ENCODE results near the gene UCKL1. TPM values are rescaled to one million over a fixed set of nuclear protein-coding genes. Genes with fewer than 3 reads are reported as not detected.
A peak's percentile ranks its signal among the peaks of the same experiment; 100 is the strongest.
"Not testable (repeated sequence)": the region's sequence is repeated elsewhere in the genome, so short reads cannot be mapped to it uniquely, and the experiment has no call there.

The UCKL1 gene
- total RNA-seq, 1 experiment from 2014 or later, result 35.0 TPM

DNA sequence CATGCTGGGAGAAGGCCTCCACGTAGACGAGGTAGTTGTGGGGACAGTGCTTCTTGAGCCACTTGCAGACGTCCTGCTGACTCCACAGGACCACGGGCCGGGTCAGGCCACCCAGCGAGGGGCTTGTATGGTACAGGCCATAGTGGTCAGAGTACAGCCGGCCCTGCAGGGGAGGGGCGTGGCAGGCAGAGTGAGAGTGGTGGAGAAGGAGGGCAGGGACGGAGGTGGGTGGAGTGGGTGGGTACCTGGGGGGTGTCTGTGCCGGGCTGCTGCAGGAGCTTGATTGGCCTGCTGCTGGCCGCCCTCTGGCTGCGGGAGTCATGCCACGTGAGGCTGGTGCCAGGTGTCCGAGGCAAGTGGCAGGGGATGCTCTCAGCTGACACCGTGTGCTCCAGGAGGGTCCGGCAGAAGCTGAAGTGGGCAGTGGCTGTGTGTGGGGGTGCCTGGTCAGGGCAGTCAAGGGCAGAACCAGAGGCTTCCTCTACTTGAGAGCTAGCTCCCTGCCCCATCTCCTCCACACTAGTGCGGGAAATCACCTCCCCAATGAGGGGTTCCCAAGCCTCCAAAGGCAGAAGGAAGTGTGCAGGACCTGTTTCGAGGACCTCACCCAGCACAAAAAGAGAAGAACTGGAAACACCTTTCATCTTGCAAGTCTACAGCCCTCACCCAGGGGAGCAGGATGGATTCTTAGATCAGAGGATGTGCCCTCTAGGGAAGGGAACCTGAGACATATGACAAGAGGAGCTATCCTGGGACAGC, 20.9 kb upstream of the UCKL1 start:
- Histone ChIP-seq H3K4me1 (peaks cover 20% of the 10 kb centered on the region), H3K27me3 (peaks cover 2% of the 10 kb centered on the region; the same call in 1 of the 2 replicates), H3K36me3 (no peaks in the 10 kb centered on the region), H3K4me3 (no peak overlapping the region), H3K9me3 (replicated peaks) (no peaks in the 10 kb centered on the region), H3K27ac (no peak overlapping the region)
- DNase-seq, result peak in 1 of 2 experiments; percentile 6

- not testable (repeated sequence) for DNase-seq; H3K4me3 ChIP-seq; H3K27ac ChIP-seq; H3K9me3 ChIP-seq (replicated peaks); H3K36me3 ChIP-seq; H3K27me3 ChIP-seq
- peaks cover 17% of the 10 kb centered on the region for H3K4me1 ChIP-seq
These were observed 20.3 kb upstream of the UCKL1 start for GRCh38 chr20:63976511-63976910.

DNA sequence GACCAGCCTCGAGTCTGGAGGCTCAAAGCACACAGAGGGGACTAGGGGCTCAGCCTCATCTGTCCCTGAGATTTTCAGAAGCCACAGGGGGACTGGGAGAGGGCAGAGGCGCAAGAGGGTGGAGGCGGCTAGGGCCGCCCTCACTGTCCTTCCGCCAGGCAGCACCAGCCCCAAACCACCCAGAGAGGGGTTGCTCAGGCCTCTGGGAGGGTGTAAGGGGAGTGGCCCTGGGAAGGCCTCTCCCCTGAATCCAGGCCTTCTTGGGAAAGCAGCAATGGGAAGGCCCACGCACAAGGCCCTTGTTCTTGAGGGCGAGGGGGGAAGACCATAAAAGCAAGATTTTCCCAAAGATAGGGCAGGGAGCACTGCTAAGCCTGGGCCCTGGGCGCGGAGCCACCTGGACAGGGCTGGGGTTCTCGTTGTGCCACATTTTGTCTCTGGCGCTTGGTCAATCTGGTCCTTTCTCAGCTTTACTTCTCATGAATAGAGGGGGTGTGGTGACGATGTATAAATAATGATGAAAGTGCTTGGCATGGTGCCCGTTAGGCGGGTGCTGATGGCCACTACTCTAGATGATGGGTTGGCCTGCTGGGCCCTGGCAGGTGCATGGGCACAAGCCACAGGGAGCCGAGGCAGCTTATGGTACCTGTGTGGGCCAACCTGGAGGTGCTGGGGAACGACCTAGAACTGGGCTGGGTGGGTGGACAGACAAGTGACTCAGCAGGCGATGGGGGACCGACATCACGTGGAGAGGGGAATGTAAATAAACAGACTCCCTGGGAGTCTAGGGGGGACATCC, 18.4 kb upstream of the UCKL1 start:
- no peak overlapping the region for H3K4me3 ChIP-seq
- DNase-seq, result peak in 1 of 2 experiments; percentile 38
- H3K27ac ChIP-seq, result no peak overlapping the region

DNA sequence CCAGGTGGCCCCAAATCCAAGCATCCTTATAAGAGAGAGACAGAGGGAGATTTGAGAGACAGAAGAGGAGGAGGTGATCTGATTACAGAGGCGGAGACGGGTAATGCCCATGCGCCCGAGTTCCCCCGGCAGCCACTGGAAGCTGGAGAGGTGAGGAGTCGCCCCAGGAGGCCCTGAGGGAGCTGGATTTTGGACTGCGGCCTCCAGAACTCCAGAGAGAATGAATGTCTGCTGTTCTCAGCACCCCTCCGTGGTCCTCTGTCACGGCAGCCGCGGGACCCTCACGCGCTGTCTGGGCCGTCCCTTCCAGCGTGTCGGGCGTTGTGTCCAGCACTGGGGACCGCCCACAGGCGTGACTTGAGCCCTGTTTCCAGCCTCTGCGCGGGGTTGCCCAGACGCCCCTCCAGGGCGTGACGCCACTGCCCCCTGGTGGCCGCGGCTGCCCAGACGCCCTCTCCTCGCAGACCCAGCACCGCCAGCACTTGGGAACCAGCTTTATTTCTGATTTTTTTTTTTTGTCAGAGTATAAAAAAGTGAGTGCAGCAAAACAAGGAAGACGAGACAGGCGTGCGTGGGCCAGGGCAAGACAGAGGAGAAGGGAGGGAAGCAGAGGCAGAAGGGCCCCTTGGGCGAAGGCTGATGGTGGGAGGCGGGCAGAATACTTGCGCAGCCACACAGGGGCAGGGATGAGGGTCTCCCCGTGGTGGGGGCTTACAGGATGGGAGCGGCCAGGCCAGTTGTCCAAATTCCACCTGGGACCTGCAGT, 17.6 kb upstream of the UCKL1 start:
- Histone ChIP-seq H3K27ac (no peak overlapping the region), H3K4me3 (peak overlapping the region; percentile 56), H3K9me3 (replicated peaks) (no peaks in the 10 kb centered on the region), H3K27me3 (peaks cover 7% of the 10 kb centered on the region; the same call in 1 of the 2 replicates), H3K36me3 (no peaks in the 10 kb centered on the region), H3K4me1 (peaks cover 14% of the 10 kb centered on the region)
- peak; percentile 91 to 97 for DNase-seq

More for the DNA sequence above, 18.4 kb upstream of the UCKL1 start:
- no peaks in the 10 kb centered on the region for H3K36me3 ChIP-seq
- H3K27me3 ChIP-seq, result peaks cover 7% of the 10 kb centered on the region; the same call in 1 of the 2 replicates
- peaks cover 12% of the 10 kb centered on the region for H3K4me1 ChIP-seq
- H3K9me3 ChIP-seq (replicated peaks), result no peaks in the 10 kb centered on the region

DNA sequence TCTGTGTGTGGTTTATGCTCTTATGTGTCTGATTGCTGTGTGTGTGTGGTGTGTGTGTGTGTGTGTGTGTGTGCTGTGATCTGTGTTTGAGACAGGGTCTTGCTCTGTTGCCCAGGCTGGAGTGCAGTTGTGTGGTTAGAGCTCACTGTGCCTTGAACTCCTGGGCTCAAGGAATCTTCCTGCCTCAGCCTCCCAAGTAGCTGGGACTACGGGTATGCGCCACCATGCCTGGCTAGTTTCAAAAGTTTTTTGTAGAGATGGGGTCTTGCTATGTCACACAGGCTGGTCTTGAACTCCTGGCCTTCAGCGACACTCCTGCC, 16.9 kb upstream of the UCKL1 start:
- Histone ChIP-seq H3K27ac (no peak overlapping the region), H3K36me3 (no peaks in the 10 kb centered on the region), H3K4me1 (peaks cover 15% of the 10 kb centered on the region), H3K9me3 (replicated peaks) (no peaks in the 10 kb centered on the region), H3K27me3 (peaks cover 7% of the 10 kb centered on the region; the same call in 1 of the 2 replicates), H3K4me3 (no peak overlapping the region)
- peak in 1 of 2 experiments; percentile 6 for DNase-seq

- no peaks in the 10 kb centered on the region for H3K36me3 ChIP-seq
- DNase-seq, result peak in 1 of 2 experiments; percentile 9
- no peak overlapping the region for H3K4me3 ChIP-seq
- H3K9me3 ChIP-seq (replicated peaks), result no peaks in the 10 kb centered on the region
- peaks cover 9% of the 10 kb centered on the region for H3K4me1 ChIP-seq
- no peak overlapping the region for H3K27ac ChIP-seq
- H3K27me3 ChIP-seq, result peaks cover 7% of the 10 kb centered on the region; the same call in 1 of the 2 replicates
These were observed 16.3 kb upstream of the UCKL1 start for GRCh38 chr20:63972312-63973159.

GRCh38 chr20:63971960-63972311, 15.7 kb upstream of the UCKL1 start:
- not testable (repeated sequence) for H3K4me1 ChIP-seq; H3K36me3 ChIP-seq; H3K9me3 ChIP-seq (replicated peaks); H3K27ac ChIP-seq; H3K27me3 ChIP-seq; H3K4me3 ChIP-seq; DNase-seq

GRCh38 chr20:63970714-63971431, 14.7 kb upstream of the UCKL1 start:
- Histone ChIP-seq H3K9me3 (replicated peaks) (no peaks in the 10 kb centered on the region), H3K4me1 (peaks cover 8% of the 10 kb centered on the region; the same call in 1 of the 2 replicates), H3K4me3 (no peak overlapping the region), H3K36me3 (peaks cover 6% of the 10 kb centered on the region; the same call in 1 of the 2 replicates), H3K27me3 (peaks cover 5% of the 10 kb centered on the region; the same call in 1 of the 2 replicates), H3K27ac (no peak overlapping the region)
- DNase-seq, result no peak

- Histone ChIP-seq H3K4me3 (peak within 1 kb of the TSS; percentile 59), H3K27ac (no peak within 1 kb of the TSS), H3K36me3 (peaks cover 6% of the 10 kb centered on the region; the same call in 1 of the 2 replicates), H3K4me1 (peaks cover 8% of the 10 kb centered on the region; the same call in 1 of the 2 replicates), H3K9me3 (replicated peaks) (no peaks in the 10 kb centered on the region), H3K27me3 (peaks cover 5% of the 10 kb centered on the region; the same call in 1 of the 2 replicates)
- DNase-seq, result peak; percentile 79 to 80
These were observed 13.9 kb upstream of the UCKL1 start, which contains the start of gene ZNF512B for GRCh38 chr20:63969838-63970713. Gene ZNF512B, minus strand, starts transcription at chr20:63969930. Its CDS starts 1,980 bp downstream, at chr20:63967950.

DNA sequence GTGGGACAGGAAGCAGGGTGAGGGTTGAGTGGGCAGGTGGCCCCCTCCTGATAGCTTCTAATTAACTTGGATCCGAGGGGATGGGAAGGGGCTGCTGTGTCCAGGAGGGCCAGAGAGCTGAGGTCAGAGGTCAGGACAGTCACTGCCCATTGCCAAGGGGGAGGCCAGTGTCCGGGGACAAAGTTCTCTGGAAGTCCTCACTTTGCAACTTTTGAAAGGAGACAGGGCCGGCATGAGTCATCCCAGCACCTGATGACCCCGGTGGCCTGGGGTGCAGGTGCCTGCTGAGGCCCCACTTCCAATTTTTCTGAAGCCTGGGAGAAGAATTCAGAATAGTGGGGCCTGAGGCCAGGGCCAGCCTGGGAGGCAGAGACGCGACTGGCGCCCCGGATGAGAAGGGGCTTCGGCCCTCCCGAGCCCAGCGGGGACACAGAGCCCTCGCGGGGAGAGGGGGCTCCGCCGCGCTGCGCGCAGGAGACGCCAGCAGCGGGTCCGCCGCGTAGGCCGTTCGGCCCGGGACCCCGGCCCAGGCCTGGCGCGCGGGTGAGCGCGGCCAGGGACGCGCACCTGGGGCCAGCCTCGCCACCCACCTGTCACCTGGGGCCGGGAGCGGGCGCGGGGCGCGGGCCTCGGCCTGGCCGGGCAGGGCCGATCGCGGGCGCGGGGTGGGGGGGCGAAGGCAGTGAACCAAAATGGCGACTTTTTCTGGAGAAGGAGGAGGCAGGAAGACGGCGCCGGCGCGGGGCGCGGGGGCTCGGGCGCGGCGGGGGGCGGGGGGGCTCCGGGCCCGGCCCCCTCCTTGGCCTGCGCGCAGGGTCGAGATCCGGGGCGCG, 12.9 kb upstream of the UCKL1 start:
- peaks cover 4% of the 10 kb centered on the region; the same call in 1 of the 2 replicates for H3K4me1 ChIP-seq
- H3K36me3 ChIP-seq, result peaks cover 6% of the 10 kb centered on the region; the same call in 1 of the 2 replicates
- peak in 1 of 2 experiments; percentile 38 for DNase-seq
- H3K27me3 ChIP-seq, result peaks cover 5% of the 10 kb centered on the region; the same call in 1 of the 2 replicates
- H3K27ac ChIP-seq, result no peak overlapping the region
- H3K4me3 ChIP-seq, result peak overlapping the region; percentile 59
- no peaks in the 10 kb centered on the region for H3K9me3 ChIP-seq (replicated peaks)

GRCh38 chr20:63968136-63968927, 12.1 kb upstream of the UCKL1 start:
- peaks cover 4% of the 10 kb centered on the region; the same call in 1 of the 2 replicates for H3K4me1 ChIP-seq
- H3K4me3 ChIP-seq, result peak overlapping the region; percentile 59
- H3K27me3 ChIP-seq, result peaks cover 5% of the 10 kb centered on the region; the same call in 1 of the 2 replicates
- peaks cover 12% of the 10 kb centered on the region for H3K36me3 ChIP-seq
- H3K9me3 ChIP-seq (replicated peaks), result no peaks in the 10 kb centered on the region
- DNase-seq, result peak in 1 of 2 experiments; percentile 8
- H3K27ac ChIP-seq, result no peak overlapping the region

Data from SJCRH30 (cell line).